GM21619 (cell line): ENCODE data around the gene ZNF839.
"Not testable (repeated sequence)": the region's sequence is repeated elsewhere in the genome, so short reads cannot be mapped to it uniquely, and the experiment has no call there.

Experiments used
- ATAC-seq: cut with Tn5 transposase; IDR thresholded peaks from one replicate; pipeline ENCODE4 v1.9.1; 2021; ENCODE audit not compliant: unreplicated experiment

Gene ZNF839

GRCh38 chr14:102314242-102315011 is 5.1 kb upstream of the ZNF839 start:
- ATAC-seq: peak; percentile 54

DNA sequence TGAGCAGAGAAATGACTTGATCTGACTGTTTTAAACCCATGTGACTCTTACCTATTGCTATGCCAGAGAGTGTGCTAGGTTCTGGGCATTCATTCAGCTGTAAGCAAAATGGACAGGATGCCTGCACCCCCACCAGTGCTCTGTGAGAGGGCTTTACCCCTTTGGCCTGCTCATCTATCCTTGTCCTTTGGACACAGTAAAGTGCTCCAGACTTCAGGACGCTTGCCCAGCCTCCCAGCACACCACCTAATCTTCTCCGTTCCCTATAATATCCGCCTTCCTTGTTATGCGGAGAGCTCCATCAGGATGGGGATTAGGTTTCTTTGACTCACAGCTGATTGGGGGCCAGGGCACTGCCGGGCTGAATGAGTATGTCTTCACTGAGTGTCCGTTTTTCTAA is 4.4 kb upstream of the ZNF839 start:
- ATAC-seq: no peak

GRCh38 chr14:102316338-102316742 is 3.2 kb upstream of the ZNF839 start:
- no peak for ATAC-seq

DNA sequence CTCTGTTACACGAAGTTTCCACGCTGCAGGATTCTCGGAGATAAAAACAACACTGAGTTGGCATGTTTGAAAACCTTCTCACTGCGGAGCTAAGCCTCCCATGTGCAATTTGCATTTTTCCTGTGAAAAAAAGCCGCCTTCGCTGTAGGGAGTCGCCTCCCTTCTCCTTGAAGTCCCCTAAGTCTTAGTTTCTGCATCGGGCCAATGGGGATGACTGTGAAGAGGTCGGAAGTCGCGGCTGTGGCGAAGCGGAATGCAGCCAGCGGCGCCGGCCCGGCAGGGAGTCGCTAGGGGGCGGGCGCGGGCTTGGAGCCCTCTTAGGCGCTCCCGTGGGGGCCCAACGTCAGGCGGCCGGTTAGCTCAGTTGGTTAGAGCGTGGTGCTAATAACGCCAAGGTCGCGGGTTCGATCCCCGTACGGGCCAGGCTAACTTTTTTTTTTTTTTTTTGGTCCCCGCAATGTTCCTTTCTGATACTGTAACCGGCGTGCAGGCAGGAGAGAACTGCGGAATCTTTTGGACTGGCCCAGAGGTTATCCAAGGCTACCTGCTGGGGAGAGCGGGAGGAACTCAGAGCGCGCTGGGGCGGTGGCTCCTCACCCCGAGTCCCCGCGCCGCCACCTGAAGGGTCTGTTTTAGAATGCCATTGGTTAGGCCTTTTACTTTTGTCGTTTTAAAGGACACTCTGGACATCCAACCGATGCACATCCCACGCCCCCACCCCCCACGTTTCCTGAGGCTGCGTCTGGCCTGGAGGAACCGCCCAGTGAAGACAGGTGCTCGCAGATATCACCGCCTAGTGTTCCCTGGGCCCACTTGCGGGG is 2.6 kb upstream of the ZNF839 start:
- peak; percentile 50 for ATAC-seq

DNA sequence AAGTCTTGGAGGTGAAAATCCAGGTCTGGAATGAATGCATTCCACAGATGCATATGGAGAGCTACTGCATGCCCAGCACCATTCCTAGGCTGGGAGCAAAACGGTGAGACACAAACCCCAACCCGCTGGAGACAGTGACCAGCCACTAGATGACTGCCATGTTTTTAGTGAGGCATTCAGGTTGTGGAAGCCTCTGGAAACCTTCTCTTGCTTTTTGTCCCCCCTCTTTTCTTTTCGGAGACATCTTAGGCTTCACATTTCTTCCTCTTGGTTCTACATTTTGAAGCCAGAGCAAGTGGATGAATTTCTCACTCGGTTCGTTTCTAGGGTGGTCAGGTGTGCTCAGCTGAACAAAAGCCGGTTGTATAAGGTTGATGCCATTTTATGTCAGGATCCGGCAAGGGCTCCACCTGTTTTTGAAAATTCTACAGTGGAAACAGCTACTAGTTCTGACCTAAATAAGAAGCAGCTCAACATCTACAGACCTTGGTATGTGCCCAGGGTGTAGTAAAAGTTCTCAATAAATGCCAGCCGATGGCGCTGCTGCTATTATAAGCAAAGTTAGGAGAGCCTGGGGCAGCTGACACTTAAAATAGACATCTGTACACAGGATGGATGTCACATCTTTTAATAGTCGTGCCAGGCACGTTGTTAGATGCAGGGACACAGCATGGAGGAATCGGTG is 1.8 kb upstream of the ZNF839 start:
- ATAC-seq: no peak

- ATAC-seq: no peak
Measured at GRCh38 chr14:102318781-102319276, 717 bp upstream of the ZNF839 start.

DNA sequence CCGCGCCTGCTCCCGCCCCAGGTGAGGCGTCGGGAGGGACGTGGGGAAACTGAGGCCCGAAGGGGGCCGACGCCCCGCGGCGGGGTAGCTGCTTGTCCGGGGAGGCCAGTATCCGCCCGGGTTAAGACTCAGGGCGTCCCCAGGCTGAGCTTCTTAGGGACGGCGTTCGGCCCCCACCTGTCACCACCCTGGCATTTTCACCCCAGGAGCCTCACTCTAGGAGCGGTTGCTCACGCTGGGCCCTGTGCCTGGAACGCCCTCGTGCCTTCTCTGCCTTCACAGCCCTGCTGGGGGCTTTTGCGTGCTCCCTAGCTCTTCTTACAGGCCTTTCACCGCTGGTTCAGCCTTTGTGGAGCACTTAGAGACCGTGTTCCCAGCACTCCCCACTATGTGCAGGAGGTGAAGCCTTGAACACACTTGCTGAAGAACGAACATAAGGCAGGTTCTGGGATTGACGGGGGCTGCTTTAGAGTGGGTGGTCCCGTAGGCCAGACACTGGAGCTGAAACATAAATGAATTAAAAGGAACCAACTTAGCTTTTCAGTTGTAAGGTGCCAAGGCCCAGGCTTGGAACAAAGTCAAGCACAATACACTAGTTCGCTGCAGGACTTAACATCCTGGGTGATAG is 601 bp downstream of the ZNF839 start:
- ATAC-seq: no peak

DNA sequence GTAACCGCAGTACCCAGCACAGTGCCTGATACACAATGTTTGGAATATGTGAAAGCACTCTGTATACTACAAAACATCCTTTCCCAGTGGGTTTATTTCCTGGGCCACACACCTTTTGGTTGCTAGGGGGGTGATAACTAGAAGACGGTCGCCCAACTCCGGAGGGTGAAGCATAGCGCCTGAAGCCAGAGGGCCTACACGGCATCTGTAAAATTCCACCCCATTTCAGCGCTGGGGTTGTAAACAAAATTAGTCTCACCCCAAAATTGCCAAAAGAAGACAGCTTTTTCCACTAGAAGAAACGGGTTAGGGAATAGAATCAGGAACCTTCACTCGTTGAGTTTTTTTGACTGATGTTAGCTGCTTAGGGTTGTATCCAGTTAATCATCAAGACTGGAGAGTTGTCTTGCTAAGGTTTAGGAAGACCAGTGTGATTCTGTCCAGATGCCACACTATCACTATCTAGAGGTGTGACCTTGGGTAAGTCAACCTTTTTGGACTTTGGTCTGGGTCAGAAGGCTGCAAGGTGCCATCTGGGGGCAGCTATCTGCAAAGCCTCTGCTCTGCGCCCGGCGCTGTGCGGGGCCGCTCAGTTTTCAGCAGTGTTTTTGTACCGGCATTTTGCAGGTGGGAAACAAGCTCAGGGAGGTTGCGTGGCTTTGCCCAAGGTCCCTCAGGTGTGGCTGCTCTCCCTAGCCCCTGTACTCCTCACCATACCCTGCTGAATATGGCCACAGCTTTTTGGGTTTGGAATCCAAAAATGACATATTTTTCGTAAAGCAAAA is 1.3 kb downstream of the ZNF839 start:
- ATAC-seq: no peak

GRCh38 chr14:102321456-102322422 is 2.2 kb downstream of the ZNF839 start:
- ATAC-seq: no peak

- ATAC-seq: no peak
Measured at GRCh38 chr14:102323102-102323501, 3.6 kb downstream of the ZNF839 start.

GRCh38 chr14:102325791-102326345 is 6.3 kb downstream of the ZNF839 start:
- no peak for ATAC-seq

DNA sequence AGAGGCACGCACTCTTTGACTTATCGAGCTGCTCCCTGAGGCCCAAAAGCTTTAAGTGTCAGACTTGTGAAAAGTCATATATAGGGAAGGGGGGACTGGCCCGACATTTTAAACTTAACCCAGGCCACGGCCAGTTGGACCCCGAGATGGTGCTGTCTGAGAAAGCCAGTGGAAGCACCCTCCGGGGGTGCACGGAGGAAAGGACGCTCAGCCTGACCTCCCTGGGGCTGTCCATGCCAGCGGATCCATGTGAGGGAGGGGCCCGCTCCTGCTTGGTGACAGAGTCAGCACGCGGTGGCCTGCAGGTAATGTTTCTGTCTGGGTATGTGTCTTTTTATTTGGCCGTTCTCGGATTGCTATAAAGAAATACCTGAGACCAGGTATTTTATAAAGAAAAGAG is 7.0 kb downstream of the ZNF839 start:
- no peak for ATAC-seq

DNA sequence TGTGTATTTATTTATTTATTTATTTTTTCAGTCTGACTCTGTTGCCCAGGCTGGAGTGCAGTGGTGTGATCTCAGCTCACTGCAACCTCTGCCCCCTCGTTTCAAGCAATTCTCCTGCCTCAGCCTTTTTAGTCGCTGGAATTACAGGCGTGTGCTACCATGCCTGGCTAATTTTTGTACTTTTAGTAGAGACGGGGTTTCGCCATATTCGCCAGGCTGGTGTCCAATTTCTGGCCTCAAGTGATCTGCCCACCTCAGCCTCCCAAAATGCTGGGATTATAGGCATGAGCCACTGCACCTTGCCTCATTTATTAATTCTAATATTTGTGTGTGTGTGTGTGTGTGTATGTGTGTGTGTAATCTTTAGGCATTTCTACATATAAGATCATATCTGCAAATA is 9.8 kb downstream of the ZNF839 start:
- not testable (repeated sequence) for ATAC-seq

DNA sequence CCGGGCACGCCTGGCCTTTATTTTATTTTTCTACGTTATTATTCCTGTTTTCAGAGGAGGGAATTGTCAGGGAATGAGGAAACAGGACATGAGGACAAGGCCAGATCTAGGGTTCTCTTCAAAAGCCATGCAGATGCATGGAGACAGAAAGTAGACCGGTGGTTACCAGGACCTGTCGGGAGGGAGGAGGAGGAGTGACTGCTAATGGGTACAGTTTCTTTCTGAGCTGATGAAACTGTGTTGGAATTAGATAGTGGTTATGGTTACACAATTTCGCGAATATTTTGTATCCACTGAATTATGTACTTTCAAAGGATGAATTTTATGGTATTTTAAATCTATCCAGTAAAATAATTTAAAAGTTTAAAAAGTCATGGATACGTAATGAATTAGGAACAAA is 11.3 kb downstream of the ZNF839 start:
- no peak for ATAC-seq

- ATAC-seq: no peak
Measured at GRCh38 chr14:102333390-102333789, 13.8 kb downstream of the ZNF839 start.

DNA sequence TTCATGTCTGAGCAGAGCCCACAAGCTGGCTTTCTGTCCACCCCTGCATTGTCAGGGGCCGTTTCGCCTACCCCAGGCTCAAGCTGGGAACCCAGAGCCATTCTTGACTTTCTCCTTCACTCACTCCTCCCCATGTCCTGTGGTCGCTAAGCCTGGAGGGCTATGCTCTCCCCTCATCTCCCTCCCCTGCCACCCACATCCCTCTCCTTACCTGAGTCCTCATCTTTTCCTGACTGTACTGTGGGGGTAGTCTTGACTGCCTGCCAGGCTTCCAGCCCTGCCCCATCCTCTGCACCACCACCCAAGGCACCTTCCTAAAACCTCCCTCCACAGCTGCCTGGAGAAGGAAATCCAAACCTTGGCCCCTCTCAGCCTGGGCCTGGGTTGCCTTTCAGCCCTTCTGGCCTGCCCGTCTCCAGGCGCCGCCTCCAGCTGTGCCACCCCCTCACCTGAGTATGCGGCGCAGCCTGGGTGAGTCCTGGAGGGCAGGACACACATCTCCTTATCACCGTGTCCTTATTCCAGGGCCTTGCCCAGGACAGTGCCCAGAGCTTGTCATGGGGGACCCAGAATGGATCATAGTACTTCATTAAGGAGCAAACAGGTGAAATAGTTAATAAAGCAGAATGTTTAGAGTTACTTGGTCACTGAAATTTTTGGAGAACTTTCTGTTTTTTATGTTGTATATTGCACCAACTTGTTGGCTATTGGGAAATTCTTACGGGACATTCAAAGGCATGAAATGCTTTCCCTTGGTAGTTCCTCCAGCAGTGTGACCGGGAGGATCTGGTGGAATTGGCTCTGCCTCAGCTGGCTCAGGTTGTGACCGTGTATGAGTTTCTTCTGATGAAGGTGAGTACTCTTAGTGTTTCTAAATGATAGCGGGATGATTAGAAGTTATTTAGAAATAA is 14.5 kb downstream of the ZNF839 start:
- no peak for ATAC-seq

- ATAC-seq: no peak
Measured at GRCh38 chr14:102335163-102335562, 15.6 kb downstream of the ZNF839 start.

- no peak for ATAC-seq
Measured at GRCh38 chr14:102338724-102339123, 19.2 kb downstream of the ZNF839 start.
